ENCODE results near the gene SCRN1. TPM values are rescaled to one million over a fixed set of nuclear protein-coding genes. Genes with fewer than 3 reads are reported as not detected.
"Not testable (repeated sequence)": the region's sequence is repeated elsewhere in the genome, so short reads cannot be mapped to it uniquely, and the experiment has no call there.

The SCRN1 gene
- total RNA-seq, 2 experiments from 2014 or later, result 1.6 to 2.1 TPM

- Mint-ChIP-seq H3K9me3 (no peaks in the 10 kb centered on the region), H3K27me3 (peaks cover 16% of the 10 kb centered on the region), H3K36me3 (no peaks in the 10 kb centered on the region), H3K4me1 (ENCODE audit: low read depth) (no peaks in the 10 kb centered on the region), H3K4me3 (no peak overlapping the region), H3K27ac (no peak overlapping the region)
- intact Hi-C loops (cut with micrococcal nuclease), result no loop called here
- ChIA-PET POLR2A (no interaction called here), CTCF (no interaction called here)
- no peak for DNase-seq
These were observed 14.0 kb downstream of the SCRN1 start for GRCh38 chr7:29975561-29975960.

GRCh38 chr7:29974286-29974685, 15.3 kb downstream of the SCRN1 start:
- CTCF ChIA-PET, result no interaction called here

GRCh38 chr7:29972315-29972669, 17.3 kb downstream of the SCRN1 start:
- intact Hi-C loops (cut with micrococcal nuclease), result no loop called here
- CTCF ChIA-PET, result no interaction called here

More at GRCh38 chr7:29974286-29974685, 15.3 kb downstream of the SCRN1 start:
- peaks cover 3% of the 10 kb centered on the region for H3K4me1 Mint-ChIP-seq (ENCODE audit: low read depth)
- no peaks in the 10 kb centered on the region for H3K36me3 Mint-ChIP-seq
- DNase-seq, result no peak
- POLR2A ChIA-PET, result no interaction called here
- no peaks in the 10 kb centered on the region for H3K9me3 Mint-ChIP-seq
- H3K27me3 Mint-ChIP-seq, result peaks cover 19% of the 10 kb centered on the region
- no peak overlapping the region for H3K27ac Mint-ChIP-seq
- no peak overlapping the region for H3K4me3 Mint-ChIP-seq
- intact Hi-C loops (cut with micrococcal nuclease), result no loop called here

GRCh38 chr7:29971566-29972314, 17.9 kb downstream of the SCRN1 start:
- no peak overlapping the region for H3K4me3 Mint-ChIP-seq
- intact Hi-C loops (cut with micrococcal nuclease), result no loop called here
- no peaks in the 10 kb centered on the region for H3K36me3 Mint-ChIP-seq
- peaks cover 3% of the 10 kb centered on the region for H3K4me1 Mint-ChIP-seq (ENCODE audit: low read depth)
- peaks cover 16% of the 10 kb centered on the region for H3K27me3 Mint-ChIP-seq
- H3K9me3 Mint-ChIP-seq, result no peaks in the 10 kb centered on the region
- ChIA-PET CTCF (no interaction called here), POLR2A (no interaction called here)
- DNase-seq, result no peak
- H3K27ac Mint-ChIP-seq, result no peak overlapping the region

More at GRCh38 chr7:29972315-29972669, 17.3 kb downstream of the SCRN1 start:
- Mint-ChIP-seq H3K27me3 (peaks cover 18% of the 10 kb centered on the region), H3K36me3 (no peaks in the 10 kb centered on the region), H3K4me1 (ENCODE audit: low read depth) (peaks cover 3% of the 10 kb centered on the region), H3K9me3 (no peaks in the 10 kb centered on the region), H3K27ac (no peak overlapping the region), H3K4me3 (no peak overlapping the region)
- POLR2A ChIA-PET, result interaction anchor here (0.6 kb wide), 1 partner anchor 1214 kb away, joined by 3 read pairs; no protein-coding TSS in a partner anchor
- no peak for DNase-seq

- no peaks in the 10 kb centered on the region for H3K36me3 Mint-ChIP-seq
- H3K27me3 Mint-ChIP-seq, result peaks cover 12% of the 10 kb centered on the region
- DNase-seq, result no peak
- intact Hi-C loops (cut with micrococcal nuclease), result no loop called here
- no peak overlapping the region for H3K4me3 Mint-ChIP-seq
- POLR2A ChIA-PET, result no interaction called here
- H3K4me1 Mint-ChIP-seq (ENCODE audit: low read depth), result peaks cover 3% of the 10 kb centered on the region
- H3K27ac Mint-ChIP-seq, result no peak overlapping the region
- H3K9me3 Mint-ChIP-seq, result no peaks in the 10 kb centered on the region
- CTCF ChIA-PET, result no interaction called here
These were observed 19.4 kb downstream of the SCRN1 start for GRCh38 chr7:29970158-29970557.

- Mint-ChIP-seq H3K27me3 (peaks cover 12% of the 10 kb centered on the region), H3K9me3 (no peaks in the 10 kb centered on the region), H3K27ac (no peak overlapping the region), H3K36me3 (no peaks in the 10 kb centered on the region), H3K4me1 (ENCODE audit: low read depth) (peaks cover 3% of the 10 kb centered on the region), H3K4me3 (no peak overlapping the region)
- no peak for DNase-seq
- CTCF ChIA-PET, result no interaction called here
- intact Hi-C loops (cut with micrococcal nuclease), result no loop called here
- POLR2A ChIA-PET, result no interaction called here
These were observed 19.9 kb downstream of the SCRN1 start for GRCh38 chr7:29969738-29970137.

GRCh38 chr7:29968683-29969395, 20.8 kb downstream of the SCRN1 start:
- CTCF ChIA-PET, result no interaction called here
- Mint-ChIP-seq H3K9me3 (no peaks in the 10 kb centered on the region), H3K4me1 (ENCODE audit: low read depth) (peaks cover 3% of the 10 kb centered on the region), H3K27me3 (peaks cover 12% of the 10 kb centered on the region), H3K27ac (no peak overlapping the region), H3K4me3 (no peak overlapping the region), H3K36me3 (no peaks in the 10 kb centered on the region)
- POLR2A ChIA-PET, result no interaction called here
- DNase-seq, result no peak
- intact Hi-C loops (cut with micrococcal nuclease), result no loop called here

- Mint-ChIP-seq H3K4me3 (no peak overlapping the region), H3K36me3 (no peaks in the 10 kb centered on the region), H3K9me3 (no peaks in the 10 kb centered on the region), H3K27ac (no peak overlapping the region), H3K4me1 (ENCODE audit: low read depth) (peaks cover 3% of the 10 kb centered on the region), H3K27me3 (peaks cover 6% of the 10 kb centered on the region)
- CTCF ChIA-PET, result no interaction called here
- DNase-seq, result no peak
- POLR2A ChIA-PET, result no interaction called here
- intact Hi-C loops (cut with micrococcal nuclease), result no loop called here
These were observed 24.6 kb downstream of the SCRN1 start for GRCh38 chr7:29965030-29965429.

- CTCF ChIA-PET, result no interaction called here
These were observed 27.6 kb downstream of the SCRN1 start for GRCh38 chr7:29962035-29962434.

GRCh38 chr7:29961611-29962010, 28.0 kb downstream of the SCRN1 start:
- H3K27ac Mint-ChIP-seq; POLR2A ChIA-PET; H3K4me3 Mint-ChIP-seq; H3K9me3 Mint-ChIP-seq; intact Hi-C loops (cut with micrococcal nuclease); CTCF ChIA-PET; H3K27me3 Mint-ChIP-seq; DNase-seq; H3K36me3 Mint-ChIP-seq; H3K4me1 Mint-ChIP-seq (ENCODE audit: low read depth): not testable (repeated sequence)

More at GRCh38 chr7:29962035-29962434, 27.6 kb downstream of the SCRN1 start:
- H3K27me3 Mint-ChIP-seq, result peaks cover 6% of the 10 kb centered on the region
- H3K9me3 Mint-ChIP-seq, result no peaks in the 10 kb centered on the region
- POLR2A ChIA-PET, result no interaction called here
- intact Hi-C loops (cut with micrococcal nuclease), result no loop called here
- H3K4me1 Mint-ChIP-seq (ENCODE audit: low read depth), result no peaks in the 10 kb centered on the region
- H3K36me3 Mint-ChIP-seq, result no peaks in the 10 kb centered on the region
- H3K27ac Mint-ChIP-seq, result no peak overlapping the region
- no peak for DNase-seq
- H3K4me3 Mint-ChIP-seq, result no peak overlapping the region

GRCh38 chr7:29958667-29959358, 30.8 kb downstream of the SCRN1 start:
- CTCF ChIA-PET, result interaction anchor here (0.6 kb wide), 1 partner anchor 77 kb away, joined by 3 read pairs; no protein-coding TSS in a partner anchor
- intact Hi-C loops (cut with micrococcal nuclease), result loop anchor here (10.0 kb wide), 1 partner anchor 96 kb away; no protein-coding TSS in a partner anchor

GRCh38 chr7:29957521-29958310, 31.9 kb downstream of the SCRN1 start:
- intact Hi-C loops (cut with micrococcal nuclease), result loop anchor here (10.0 kb wide), 1 partner anchor 97 kb away; no protein-coding TSS in a partner anchor
- CTCF ChIA-PET, result interaction anchor here (0.9 kb wide), 1 partner anchor 105 kb away, joined by 3 read pairs; no protein-coding TSS in a partner anchor
- POLR2A ChIA-PET, result no interaction called here

More at GRCh38 chr7:29958667-29959358, 30.8 kb downstream of the SCRN1 start:
- Mint-ChIP-seq H3K4me3 (no peak overlapping the region), H3K9me3 (no peaks in the 10 kb centered on the region), H3K27me3 (peaks cover 6% of the 10 kb centered on the region), H3K36me3 (no peaks in the 10 kb centered on the region), H3K27ac (no peak overlapping the region), H3K4me1 (ENCODE audit: low read depth) (peaks cover 10% of the 10 kb centered on the region)
- POLR2A ChIA-PET, result no interaction called here
- DNase-seq, result no peak

More at GRCh38 chr7:29957521-29958310, 31.9 kb downstream of the SCRN1 start:
- H3K27me3 Mint-ChIP-seq, result peaks cover 6% of the 10 kb centered on the region
- no peak overlapping the region for H3K4me3 Mint-ChIP-seq
- no peaks in the 10 kb centered on the region for H3K36me3 Mint-ChIP-seq
- H3K27ac Mint-ChIP-seq, result no peak overlapping the region
- H3K4me1 Mint-ChIP-seq (ENCODE audit: low read depth), result peaks cover 10% of the 10 kb centered on the region
- no peaks in the 10 kb centered on the region for H3K9me3 Mint-ChIP-seq
- DNase-seq, result no peak
